Measurements from ENCODE around the gene RNPEP.

The RNPEP gene

GRCh38 chr1:202010180-202011015, 27.9 kb downstream of the RNPEP start, which contains the start of gene ELF3:
ELF3 (plus strand) TSS chr1:202010587; CDS start chr1:202011137, 550 bp downstream.
- Histone ChIP-seq H3K23ac (ENCODE audit: low read length in 2 of 2) (peak within 1 kb of the TSS in 1 of 2 experiments; percentile 38), H2AFZ (ENCODE audit: low read depth, low read length) (no peak within 1 kb of the TSS), H4K8ac (ENCODE audit: low read length) (no peak within 1 kb of the TSS), H3K79me1 (replicated peaks; ENCODE audit: low read length, poor library complexity, severe bottlenecking) (peaks cover 21% of the 10 kb centered on the region), H2BK5ac (ENCODE audit: low read depth, low read length, poor library complexity, severe bottlenecking) (peak within 1 kb of the TSS; percentile 92), H3K4me3 (ENCODE audit: insufficient read depth in 1 of 2, low read depth in 1 of 2, low read length in 2 of 2) (peak within 1 kb of the TSS in 1 of 2 experiments; percentile 67), H3K36me3 (ENCODE audit: control insufficient read depth in 1 of 2, insufficient read depth in 2 of 2, low read depth in 1 of 2, low read length in 2 of 2) (peaks cover 18 to 42% of the 10 kb centered on the region in 2 experiments), H3K14ac (ENCODE audit: low read length in 2 of 2) (no peak within 1 kb of the TSS), H3K4me1 (ENCODE audit: control insufficient read depth, insufficient read depth, low read depth, low read length) (peaks cover 58% of the 10 kb centered on the region), H3K27me3 (ENCODE audit: control insufficient read depth in 1 of 2, insufficient read depth in 1 of 2, low read length in 2 of 2) (peaks cover 0 to 4% of the 10 kb centered on the region in 2 experiments), H3K4ac (ENCODE audit: low read depth in 1 of 2, low read length in 2 of 2) (peak within 1 kb of the TSS in 1 of 2 experiments; percentile 21), H3K27ac (ENCODE audit: low read length, poor library complexity, severe bottlenecking) (peak within 1 kb of the TSS; percentile 99), H2BK12ac (ENCODE audit: low read length in 2 of 2) (no peak within 1 kb of the TSS), H2BK120ac (ENCODE audit: low read depth, low read length) (no peak within 1 kb of the TSS), H4K91ac (ENCODE audit: low read length) (no peak within 1 kb of the TSS), H3K4me2 (ENCODE audit: low read length, poor library complexity, severe bottlenecking) (peak within 1 kb of the TSS; percentile 87), H3K9ac (ENCODE audit: low read length) (no peak within 1 kb of the TSS), H3K18ac (ENCODE audit: low read depth in 1 of 2, low read length in 2 of 2) (no peak within 1 kb of the TSS), H3K9me3 (ENCODE audit: control insufficient read depth, low read length) (no peaks in the 10 kb centered on the region), H2BK15ac (ENCODE audit: low read depth, poor library complexity, severe bottlenecking) (no peak within 1 kb of the TSS), H2AK5ac (ENCODE audit: low read length, severe bottlenecking) (peak within 1 kb of the TSS; percentile 97)
- 43% methylated on average over 22 of the region's 24 CpGs for WGBS
- DNase-seq, result no peak

DNA sequence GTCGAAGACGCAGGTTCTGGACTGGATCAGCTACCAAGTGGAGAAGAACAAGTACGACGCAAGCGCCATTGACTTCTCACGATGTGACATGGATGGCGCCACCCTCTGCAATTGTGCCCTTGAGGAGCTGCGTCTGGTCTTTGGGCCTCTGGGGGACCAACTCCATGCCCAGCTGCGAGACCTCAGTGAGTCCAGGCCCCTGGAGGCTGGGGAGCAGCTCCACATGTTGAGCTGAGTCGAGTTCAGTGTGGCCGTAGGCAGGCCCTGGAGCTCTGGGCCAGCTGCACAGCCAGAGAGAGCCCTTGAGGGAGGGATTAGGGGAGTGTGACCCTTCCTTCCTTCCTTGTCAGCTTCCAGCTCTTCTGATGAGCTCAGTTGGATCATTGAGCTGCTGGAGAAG, 29.5 kb downstream of the RNPEP start:
- no peak overlapping the region for H4K91ac ChIP-seq (ENCODE audit: low read length)
- H3K36me3 ChIP-seq (ENCODE audit: control insufficient read depth in 1 of 2, insufficient read depth in 2 of 2, low read depth in 1 of 2, low read length in 2 of 2), result peaks cover 7 to 49% of the 10 kb centered on the region in 2 experiments
- H3K23ac ChIP-seq (ENCODE audit: low read length in 2 of 2), result no peak overlapping the region
- H4K8ac ChIP-seq (ENCODE audit: low read length), result no peak overlapping the region
- no peak overlapping the region for H2AK5ac ChIP-seq (ENCODE audit: low read length, severe bottlenecking)
- H3K4me3 ChIP-seq (ENCODE audit: insufficient read depth in 1 of 2, low read depth in 1 of 2, low read length in 2 of 2), result peak overlapping the region in 1 of 2 experiments; percentile 41
- 96% methylated on average over 11 of the region's 11 CpGs for WGBS
- H3K9ac ChIP-seq (ENCODE audit: low read length), result no peak overlapping the region
- H3K79me1 ChIP-seq (replicated peaks; ENCODE audit: low read length, poor library complexity, severe bottlenecking), result peaks cover 23% of the 10 kb centered on the region
- no peak overlapping the region for H2AFZ ChIP-seq (ENCODE audit: low read depth, low read length)
- peak overlapping the region; percentile 87 for H3K4me2 ChIP-seq (ENCODE audit: low read length, poor library complexity, severe bottlenecking)
- peaks cover 0 to 4% of the 10 kb centered on the region in 2 experiments for H3K27me3 ChIP-seq (ENCODE audit: control insufficient read depth in 1 of 2, insufficient read depth in 1 of 2, low read length in 2 of 2)
- H3K4me1 ChIP-seq (ENCODE audit: control insufficient read depth, insufficient read depth, low read depth, low read length), result peaks cover 62% of the 10 kb centered on the region
- DNase-seq, result no peak
- no peak overlapping the region for H2BK12ac ChIP-seq (ENCODE audit: low read length in 2 of 2)
- no peak overlapping the region for H3K14ac ChIP-seq (ENCODE audit: low read length in 2 of 2)
- no peak overlapping the region for H2BK15ac ChIP-seq (ENCODE audit: low read depth, poor library complexity, severe bottlenecking)
- H2BK5ac ChIP-seq (ENCODE audit: low read depth, low read length, poor library complexity, severe bottlenecking), result no peak overlapping the region
- peak overlapping the region; percentile 29 for H3K27ac ChIP-seq (ENCODE audit: low read length, poor library complexity, severe bottlenecking)
- H2BK120ac ChIP-seq (ENCODE audit: low read depth, low read length), result no peak overlapping the region
- H3K18ac ChIP-seq (ENCODE audit: low read depth in 1 of 2, low read length in 2 of 2), result no peak overlapping the region
- no peaks in the 10 kb centered on the region for H3K9me3 ChIP-seq (ENCODE audit: control insufficient read depth, low read length)
- no peak overlapping the region for H3K4ac ChIP-seq (ENCODE audit: low read depth in 1 of 2, low read length in 2 of 2)

DNA sequence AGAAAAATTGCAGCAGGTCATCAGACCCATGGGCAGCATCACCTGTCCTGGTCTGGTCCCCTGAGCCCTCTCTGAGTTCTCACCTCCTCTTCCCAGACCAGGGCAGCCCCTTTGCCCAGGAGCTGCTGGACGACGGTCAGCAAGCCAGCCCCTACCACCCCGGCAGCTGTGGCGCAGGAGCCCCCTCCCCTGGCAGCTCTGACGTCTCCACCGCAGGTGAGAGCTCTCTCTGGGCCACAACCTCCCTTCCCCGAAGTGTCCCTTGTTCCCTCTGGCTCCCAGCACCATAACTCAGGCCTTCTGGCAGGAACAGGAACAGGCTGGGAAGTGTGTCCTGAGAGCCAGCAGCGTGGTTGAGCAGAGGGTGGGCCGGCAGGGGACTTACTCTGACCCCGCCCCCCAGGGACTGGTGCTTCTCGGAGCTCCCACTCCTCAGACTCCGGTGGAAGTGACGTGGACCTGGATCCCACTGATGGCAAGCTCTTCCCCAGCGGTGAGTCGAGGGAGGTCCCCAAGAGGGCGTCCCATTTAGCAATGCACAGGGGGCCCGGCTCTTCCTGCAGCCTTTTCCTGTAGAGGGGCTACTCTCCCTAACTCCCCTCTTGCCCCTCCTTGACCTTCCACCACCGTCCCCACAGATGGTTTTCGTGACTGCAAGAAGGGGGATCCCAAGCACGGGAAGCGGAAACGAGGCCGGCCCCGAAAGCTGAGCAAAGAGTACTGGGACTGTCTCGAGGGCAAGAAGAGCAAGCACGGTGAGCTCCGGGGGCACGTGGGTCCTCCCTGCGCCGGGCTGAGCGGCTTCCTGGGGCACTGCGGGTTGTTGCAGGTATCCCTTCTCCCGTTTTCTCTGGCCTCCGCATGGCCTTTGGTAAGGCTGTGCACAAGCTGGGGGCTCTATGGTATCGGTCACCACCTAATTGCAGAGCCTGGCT, 30.4 kb downstream of the RNPEP start:
- no peak for DNase-seq
- H2AK5ac ChIP-seq (ENCODE audit: low read length, severe bottlenecking), result no peak overlapping the region
- no peak overlapping the region for H3K9ac ChIP-seq (ENCODE audit: low read length)
- peaks cover 60% of the 10 kb centered on the region for H3K4me1 ChIP-seq (ENCODE audit: control insufficient read depth, insufficient read depth, low read depth, low read length)
- no peak overlapping the region for H3K23ac ChIP-seq (ENCODE audit: low read length in 2 of 2)
- H2BK120ac ChIP-seq (ENCODE audit: low read depth, low read length), result no peak overlapping the region
- no peak overlapping the region for H3K18ac ChIP-seq (ENCODE audit: low read depth in 1 of 2, low read length in 2 of 2)
- H2BK15ac ChIP-seq (ENCODE audit: low read depth, poor library complexity, severe bottlenecking), result no peak overlapping the region
- no peak overlapping the region for H2BK12ac ChIP-seq (ENCODE audit: low read length in 2 of 2)
- H3K27me3 ChIP-seq (ENCODE audit: control insufficient read depth in 1 of 2, insufficient read depth in 1 of 2, low read length in 2 of 2), result peaks cover 0 to 7% of the 10 kb centered on the region in 2 experiments
- H3K79me1 ChIP-seq (replicated peaks; ENCODE audit: low read length, poor library complexity, severe bottlenecking), result peaks cover 24% of the 10 kb centered on the region
- H4K8ac ChIP-seq (ENCODE audit: low read length), result no peak overlapping the region
- peaks cover 0 to 56% of the 10 kb centered on the region in 2 experiments for H3K36me3 ChIP-seq (ENCODE audit: control insufficient read depth in 1 of 2, insufficient read depth in 2 of 2, low read depth in 1 of 2, low read length in 2 of 2)
- peak overlapping the region; percentile 87 for H3K4me2 ChIP-seq (ENCODE audit: low read length, poor library complexity, severe bottlenecking)
- H4K91ac ChIP-seq (ENCODE audit: low read length), result no peak overlapping the region
- no peak overlapping the region for H2AFZ ChIP-seq (ENCODE audit: low read depth, low read length)
- H2BK5ac ChIP-seq (ENCODE audit: low read depth, low read length, poor library complexity, severe bottlenecking), result no peak overlapping the region
- no peak overlapping the region for H3K4ac ChIP-seq (ENCODE audit: low read depth in 1 of 2, low read length in 2 of 2)
- H3K27ac ChIP-seq (ENCODE audit: low read length, poor library complexity, severe bottlenecking), result no peak overlapping the region
- 90% methylated on average over 35 of the region's 35 CpGs for WGBS
- H3K4me3 ChIP-seq (ENCODE audit: insufficient read depth in 1 of 2, low read depth in 1 of 2, low read length in 2 of 2), result peak overlapping the region in 1 of 2 experiments; percentile 9
- no peaks in the 10 kb centered on the region for H3K9me3 ChIP-seq (ENCODE audit: control insufficient read depth, low read length)
- H3K14ac ChIP-seq (ENCODE audit: low read length in 2 of 2), result no peak overlapping the region

Measured in mesenchymal stem cell (in vitro differentiated cells and primary cell).